ENCODE measurements around the gene DCAF16. TPM values are rescaled to one million over a fixed set of nuclear protein-coding genes. Genes with fewer than 3 reads are reported as not detected.

The DCAF16 gene
- total RNA-seq, 1 experiment from 2014 or later, result 65.7 TPM

DNA sequence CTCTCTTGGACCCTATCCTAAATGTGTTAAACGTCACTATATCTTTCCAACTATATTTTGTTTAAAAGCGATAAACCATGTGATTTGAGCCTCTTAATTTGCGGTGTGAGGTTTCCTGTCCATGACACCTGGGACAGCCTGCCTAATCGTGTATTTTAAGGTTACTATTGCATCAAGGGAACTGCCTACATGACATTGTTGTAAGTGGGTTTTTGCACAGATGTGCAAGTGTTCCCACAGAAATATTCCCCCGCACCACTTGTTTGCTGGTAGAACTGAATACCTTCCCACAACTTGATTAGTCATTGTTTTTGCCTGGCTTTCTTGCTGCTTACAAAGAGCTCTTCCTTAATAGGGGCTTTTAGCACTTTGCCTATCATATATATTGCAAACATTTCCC is 24.0 kb downstream of the DCAF16 start:
- POLR2A ChIA-PET, result no interaction called here
- Histone ChIP-seq H3K27ac (ENCODE audit: low read depth, low read length) (no peak overlapping the region), H3K4me2 (ENCODE audit: low read length) (no peak overlapping the region), H3K9me2 (ENCODE audit: insufficient read depth) (no peaks in the 10 kb centered on the region), H4K20me1 (ENCODE audit: insufficient read depth) (no peaks in the 10 kb centered on the region), H3K9ac (ENCODE audit: low read length) (no peak overlapping the region), H2AFZ (ENCODE audit: low read depth, low read length, poor library complexity, severe bottlenecking) (no peak overlapping the region), H3K4me1 (ENCODE audit: control insufficient read depth in 1 of 2, insufficient read depth in 2 of 2, low read length in 2 of 2) (peaks cover 0 to 7% of the 10 kb centered on the region in 2 experiments; a peak in 1 of 4 replicates), H3K79me2 (ENCODE audit: insufficient read depth, low read length) (no peaks in the 10 kb centered on the region), H3K4me3 (replicated peaks in 1 of 2; ENCODE audit: low read depth in 1 of 2, low read length in 2 of 2) (no peak overlapping the region), H3K27me3 (ENCODE audit: insufficient read depth, low read length) (no peaks in the 10 kb centered on the region), H3K9me3 (ENCODE audit: control insufficient read depth in 1 of 2, insufficient read depth in 1 of 2, low read depth in 1 of 2, low read length in 2 of 2) (no peaks in the 10 kb centered on the region), H3K36me3 (ENCODE audit: control insufficient read depth in 1 of 2, insufficient read depth in 2 of 2, low read length in 2 of 2) (no peaks in the 10 kb centered on the region)
- RAD21 ChIA-PET (ENCODE audit: low non-redundant PET in 1 of 2, low total read pairs in 2 of 2, uncharacterized antibody in 2 of 2, unreplicated experiment in 2 of 2), result no interaction called here
- ATAC-seq, result no peak
- intact Hi-C loops (cut with micrococcal nuclease), result no loop called here
- TF ChIP-seq, protein P1, sequence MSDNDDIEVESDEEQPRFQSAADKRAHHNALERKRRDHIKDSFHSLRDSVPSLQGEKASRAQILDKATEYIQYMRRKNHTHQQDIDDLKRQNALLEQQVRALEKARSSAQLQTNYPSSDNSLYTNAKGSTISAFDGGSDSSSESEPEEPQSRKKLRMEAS (IDR thresholded peaks at IDR 0.05), result no peak
- TF ChIP-seq JUND (IDR thresholded peaks at IDR 0.05) (no peak), SRF (IDR thresholded peaks at IDR 0.05; ENCODE audit: low read depth) (no peak), EZH2phosphoT487 (IDR thresholded peaks at IDR 0.05; ENCODE audit: borderline replicate concordance) (no peak), POLR2AphosphoS5 (IDR thresholded peaks at IDR 0.05; ENCODE audit: low read depth, low read length) (no peak), RAD21 (IDR thresholded peaks at IDR 0.05; ENCODE audit: low read depth) (no peak)
- DNase-seq (ENCODE audit: low read depth, low spot score), result no peak
- CTCF ChIA-PET, result no interaction called here
- no TSS peak for BruUV-seq (replicated peaks)

DNA sequence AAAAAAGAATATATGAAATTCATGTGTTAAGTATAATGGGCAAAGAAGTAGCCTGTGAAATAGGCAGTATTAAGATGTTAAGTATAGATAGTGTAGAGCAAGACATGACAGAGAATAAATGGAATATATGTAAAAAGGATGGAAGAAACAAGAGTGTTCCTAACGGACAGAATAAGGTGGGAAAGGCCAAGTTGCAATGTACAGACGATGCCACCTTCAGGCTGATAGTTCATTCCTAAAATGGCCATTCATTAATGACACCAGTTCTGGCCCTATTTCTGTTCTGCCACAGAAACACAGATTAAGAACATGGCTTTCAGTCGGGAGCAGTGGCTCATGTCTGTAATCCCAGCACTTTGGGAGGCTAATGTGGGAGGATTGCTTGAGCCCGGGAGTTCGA is 24.7 kb downstream of the DCAF16 start:
- H3K4me3 ChIP-seq (replicated peaks in 1 of 2; ENCODE audit: low read depth in 1 of 2, low read length in 2 of 2), result no peak overlapping the region
- peaks cover 0 to 7% of the 10 kb centered on the region in 2 experiments; a peak in 1 of 4 replicates for H3K4me1 ChIP-seq (ENCODE audit: control insufficient read depth in 1 of 2, insufficient read depth in 2 of 2, low read length in 2 of 2)
- H3K36me3 ChIP-seq (ENCODE audit: control insufficient read depth in 1 of 2, insufficient read depth in 2 of 2, low read length in 2 of 2), result no peaks in the 10 kb centered on the region
- ChIA-PET RAD21 (ENCODE audit: low non-redundant PET in 1 of 2, low total read pairs in 2 of 2, uncharacterized antibody in 2 of 2, unreplicated experiment in 2 of 2) (no interaction called here), POLR2A (no interaction called here), CTCF (no interaction called here)
- no peak overlapping the region for H3K27ac ChIP-seq (ENCODE audit: low read depth, low read length)
- H3K27me3 ChIP-seq (ENCODE audit: insufficient read depth, low read length), result no peaks in the 10 kb centered on the region
- no peaks in the 10 kb centered on the region for H4K20me1 ChIP-seq (ENCODE audit: insufficient read depth)
- H2AFZ ChIP-seq (ENCODE audit: low read depth, low read length, poor library complexity, severe bottlenecking), result no peak overlapping the region
- H3K9ac ChIP-seq (ENCODE audit: low read length), result no peak overlapping the region
- no peak overlapping the region for H3K4me2 ChIP-seq (ENCODE audit: low read length)
- intact Hi-C loops (cut with micrococcal nuclease), result no loop called here
- H3K9me2 ChIP-seq (ENCODE audit: insufficient read depth), result no peaks in the 10 kb centered on the region
- DNase-seq (ENCODE audit: low read depth, low spot score) (no peak), ATAC-seq (peak; percentile 57; the same call in 1 of the 2 replicates)
- no peaks in the 10 kb centered on the region for H3K9me3 ChIP-seq (ENCODE audit: control insufficient read depth in 1 of 2, insufficient read depth in 1 of 2, low read depth in 1 of 2, low read length in 2 of 2)
- H3K79me2 ChIP-seq (ENCODE audit: insufficient read depth, low read length), result no peaks in the 10 kb centered on the region
- BruUV-seq (replicated peaks), result no TSS peak
- TF ChIP-seq, protein P2, sequence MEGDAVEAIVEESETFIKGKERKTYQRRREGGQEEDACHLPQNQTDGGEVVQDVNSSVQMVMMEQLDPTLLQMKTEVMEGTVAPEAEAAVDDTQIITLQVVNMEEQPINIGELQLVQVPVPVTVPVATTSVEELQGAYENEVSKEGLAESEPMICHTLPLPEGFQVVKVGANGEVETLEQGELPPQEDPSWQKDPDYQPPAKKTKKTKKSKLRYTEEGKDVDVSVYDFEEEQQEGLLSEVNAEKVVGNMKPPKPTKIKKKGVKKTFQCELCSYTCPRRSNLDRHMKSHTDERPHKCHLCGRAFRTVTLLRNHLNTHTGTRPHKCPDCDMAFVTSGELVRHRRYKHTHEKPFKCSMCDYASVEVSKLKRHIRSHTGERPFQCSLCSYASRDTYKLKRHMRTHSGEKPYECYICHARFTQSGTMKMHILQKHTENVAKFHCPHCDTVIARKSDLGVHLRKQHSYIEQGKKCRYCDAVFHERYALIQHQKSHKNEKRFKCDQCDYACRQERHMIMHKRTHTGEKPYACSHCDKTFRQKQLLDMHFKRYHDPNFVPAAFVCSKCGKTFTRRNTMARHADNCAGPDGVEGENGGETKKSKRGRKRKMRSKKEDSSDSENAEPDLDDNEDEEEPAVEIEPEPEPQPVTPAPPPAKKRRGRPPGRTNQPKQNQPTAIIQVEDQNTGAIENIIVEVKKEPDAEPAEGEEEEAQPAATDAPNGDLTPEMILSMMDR (IDR thresholded peaks at IDR 0.05 in 2 of 3, conservative IDR thresholded peaks at IDR 0.05 in 1 of 3; ENCODE audit: borderline replicate concordance in 1 of 3, insufficient read depth in 1 of 3, low read depth in 2 of 3, low read length in 2 of 3), result peak; percentile 16 to 31 (median 27); a peak in 2 of 6 replicates
- peak; percentile 54 for TF ChIP-seq RAD21 (IDR thresholded peaks at IDR 0.05; ENCODE audit: low read depth)
- TF ChIP-seq EGR1 (IDR thresholded peaks at IDR 0.05; ENCODE audit: low read depth), result no peak
- TF ChIP-seq, protein P3, sequence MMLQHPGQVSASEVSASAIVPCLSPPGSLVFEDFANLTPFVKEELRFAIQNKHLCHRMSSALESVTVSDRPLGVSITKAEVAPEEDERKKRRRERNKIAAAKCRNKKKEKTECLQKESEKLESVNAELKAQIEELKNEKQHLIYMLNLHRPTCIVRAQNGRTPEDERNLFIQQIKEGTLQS (IDR thresholded peaks at IDR 0.05), result no peak
- TF ChIP-seq SP1 (IDR thresholded peaks at IDR 0.05; ENCODE audit: low read depth), result no peak
